DOHH2 (cell line): ENCODE measurements around the gene NR3C2.

ENCODE experiments used
- CTCF ChIP-seq: fragments of 200-600 bp; sonication (generic); IDR thresholded peaks from one replicate; pipeline ENCODE4 v1.5.1; 2014; ENCODE audit warnings: antibody characterized with exemption, mild to moderate bottlenecking, low read depth, low read length; ENCODE audit not compliant: poor library complexity, severe bottlenecking
- EZH2phosphoT487 ChIP-seq: fragments of 200-600 bp; sonication (generic); IDR thresholded peaks from 2 replicates; pipeline ENCODE4 v1.6.1; 2017; ENCODE audit warnings: borderline replicate concordance, mild to moderate bottlenecking, antibody characterized with exemption, low read length, moderate library complexity, mixed read lengths

GRCh38 chr4:148103597-148104355 lies 338.4 kb downstream of the NR3C2 start:
- TF ChIP-seq CTCF (no peak), EZH2phosphoT487 (no peak)
